Hematopoietic multipotent progenitor cell treated with erythropoietin and hydrocortisone succinate and interleukin-3 and kit ligand, for 15 days (in vitro differentiated cells): ENCODE data around the gene POLQ.
"Not testable (repeated sequence)": the region's sequence is repeated elsewhere in the genome, so short reads cannot be mapped to it uniquely, and the experiment has no call there.

Source experiments
- DNase-seq: peaks from one replicate; pipeline ENCODE4 v3.0.0-alpha.2; 2015; ENCODE audit warnings: low spot score

Gene POLQ

DNA sequence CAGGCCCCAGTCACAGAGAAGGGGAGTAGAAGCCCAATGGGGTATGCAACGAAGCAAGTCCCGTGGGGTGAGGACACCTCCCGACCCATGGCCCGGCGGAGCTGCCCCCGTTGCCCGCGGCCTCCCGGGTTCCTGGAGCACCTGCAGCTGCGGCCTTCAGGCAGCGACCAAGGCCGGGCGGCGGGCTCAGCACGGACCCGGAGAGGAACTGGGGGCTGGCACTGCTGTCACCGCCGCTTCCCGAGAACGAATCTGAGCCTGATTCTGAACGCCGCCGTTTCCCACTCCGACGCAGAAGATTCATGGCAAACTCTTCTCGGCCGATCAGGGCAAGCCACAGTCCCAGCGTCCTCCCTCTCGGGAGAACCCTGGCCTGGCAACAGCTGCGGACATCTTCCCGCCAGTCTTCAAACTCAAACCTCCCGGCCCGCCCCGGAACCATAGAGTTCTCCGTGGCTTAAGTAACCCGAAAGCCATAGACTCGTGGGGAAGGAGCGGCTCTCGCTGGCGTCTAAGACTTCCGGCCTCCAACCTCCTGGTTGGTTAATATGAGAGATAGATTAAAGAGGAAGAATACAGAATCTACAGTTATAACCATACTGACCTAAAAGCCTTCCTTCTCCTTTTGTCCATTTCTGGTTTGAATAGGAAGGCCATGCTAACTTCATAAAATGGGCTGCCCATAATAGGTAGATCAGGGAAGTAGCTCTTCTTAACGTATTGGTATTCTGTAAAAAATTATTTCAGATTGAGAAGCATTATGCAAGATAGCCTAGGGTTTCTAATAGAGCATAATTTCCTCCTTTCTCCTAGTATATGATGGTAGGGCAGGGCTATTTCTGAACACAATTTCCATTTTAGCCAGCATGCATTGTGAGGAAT is at the start of gene POLQ:
Gene POLQ (minus strand): TSS at position 415 of the 882 bp plus-strand sequence. CDS start 111 bp downstream, at position 304.
- peak; percentile 92 for DNase-seq

DNA sequence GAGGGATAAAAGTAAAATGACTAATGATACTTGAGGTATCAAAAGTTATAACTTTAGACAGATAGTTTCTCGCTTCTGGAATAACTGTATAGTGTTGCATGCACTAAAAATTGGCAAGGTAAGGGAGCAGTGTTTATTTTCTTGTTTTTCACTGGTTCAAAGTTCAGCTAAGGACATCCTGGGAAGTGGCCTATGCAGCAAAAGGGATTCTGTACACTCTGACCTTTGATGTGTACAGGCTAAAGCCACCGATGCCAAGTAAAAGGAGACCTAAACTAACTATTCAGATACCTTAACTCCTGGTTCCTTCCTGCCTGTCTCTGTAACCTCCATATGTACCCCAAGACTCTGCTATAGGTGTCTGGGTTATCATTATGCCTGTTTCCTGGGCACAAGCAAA is 49.1 kb upstream of the POLQ start:
- no peak for DNase-seq

DNA sequence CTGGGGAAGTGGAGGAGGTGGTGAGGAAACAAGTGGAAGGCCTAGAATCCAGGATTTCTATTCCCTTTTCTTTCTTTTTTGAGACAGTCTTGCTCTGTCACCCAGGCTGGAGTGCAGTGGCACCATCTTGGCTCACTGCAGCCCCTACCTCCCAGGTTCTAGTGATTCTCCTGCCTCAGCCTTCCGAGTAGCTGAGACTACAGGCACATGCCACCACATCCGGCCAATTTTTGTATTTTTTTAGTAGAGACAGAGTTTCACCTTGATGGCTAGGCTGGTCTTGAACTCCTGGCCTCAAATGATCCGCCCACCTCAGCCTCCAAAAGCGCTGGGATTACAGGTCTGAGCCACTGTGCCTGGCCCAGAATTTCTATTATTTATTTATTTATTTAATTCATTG is 48.0 kb upstream of the POLQ start:
- DNase-seq: not testable (repeated sequence)

DNA sequence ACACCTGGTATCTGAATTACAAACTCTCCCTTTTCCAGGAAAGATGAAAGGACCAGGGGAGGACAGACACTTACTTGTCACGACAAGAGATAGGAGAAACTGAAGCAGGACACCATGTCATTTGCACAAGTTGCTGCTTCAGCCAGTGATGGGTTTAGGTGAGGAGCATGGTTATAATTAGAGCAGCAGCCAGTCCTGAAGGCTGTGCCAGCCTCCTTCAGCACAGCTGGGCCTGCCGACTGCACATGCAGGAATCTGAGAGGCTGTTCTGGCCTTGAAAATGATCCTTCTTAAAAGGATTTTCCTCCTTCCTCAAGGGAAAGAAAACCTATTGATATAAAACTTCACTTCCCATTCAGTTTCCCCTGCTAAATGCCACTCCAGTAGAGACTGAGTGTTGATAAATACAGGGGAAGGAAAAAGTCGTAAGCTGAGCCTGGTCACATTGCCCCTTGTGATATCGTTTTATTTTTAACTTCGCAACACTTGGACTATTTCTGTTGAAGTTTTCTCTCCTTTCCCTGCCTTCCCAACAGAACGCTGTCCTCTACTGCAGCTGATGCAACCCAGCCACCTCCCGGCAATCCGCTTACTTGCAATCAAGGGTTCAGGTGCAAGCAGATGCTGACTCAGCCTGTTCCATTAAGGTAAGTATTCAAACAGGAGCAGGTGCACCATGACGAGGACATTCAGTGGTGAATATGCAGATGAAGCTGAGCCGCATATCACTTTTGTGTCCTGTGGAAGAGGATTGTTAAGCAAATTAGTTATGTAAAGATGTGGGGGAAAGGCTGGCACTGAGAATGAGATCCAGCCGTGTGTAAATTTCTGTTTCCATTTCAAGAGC is 47.3 kb upstream of the POLQ start, which contains the start of gene FBXO40:
Gene FBXO40 (plus strand): TSS at position 524 of the 847 bp plus-strand sequence. CDS start 27,197 bp downstream, outside the sequence.
- no peak for DNase-seq

DNA sequence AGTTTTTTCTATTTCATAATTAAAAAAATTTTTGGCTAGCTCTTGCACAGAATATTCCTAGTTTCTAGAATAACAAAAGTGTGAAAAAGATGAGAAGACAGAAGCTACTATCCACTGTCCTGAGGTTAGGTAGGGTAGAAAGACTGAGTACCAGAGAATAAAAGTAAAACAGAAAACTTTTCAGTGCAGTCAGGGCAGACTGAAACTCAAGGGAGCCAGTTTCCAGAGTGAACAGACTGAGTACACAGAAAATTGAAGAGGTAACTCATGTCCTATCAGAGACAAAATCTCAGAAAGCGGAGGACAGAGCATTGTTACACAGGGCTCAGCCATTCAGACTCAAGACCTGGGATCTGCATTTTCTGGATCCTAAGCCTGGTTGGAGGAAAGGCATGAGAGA is 38.6 kb upstream of the POLQ start:
- DNase-seq: no peak

DNA sequence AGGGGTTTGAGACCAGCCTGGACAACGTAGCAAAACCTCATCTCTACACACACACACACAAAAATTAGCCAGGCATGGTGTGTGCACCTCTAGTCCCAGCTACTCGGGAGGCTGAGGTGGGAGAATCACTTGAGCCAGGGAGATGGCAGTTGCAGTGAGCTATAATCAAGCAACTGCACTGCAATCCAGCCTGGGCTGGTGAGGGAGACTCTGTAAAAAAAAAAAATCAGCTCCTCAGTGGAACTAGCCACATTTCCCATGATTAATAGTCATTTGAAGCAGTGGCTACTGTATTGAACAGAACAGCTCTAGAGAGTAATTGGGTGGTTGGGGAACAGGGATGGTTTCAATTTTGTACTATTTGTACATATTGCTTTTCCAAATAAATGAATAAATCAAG is 35.9 kb upstream of the POLQ start:
- DNase-seq: no peak

DNA sequence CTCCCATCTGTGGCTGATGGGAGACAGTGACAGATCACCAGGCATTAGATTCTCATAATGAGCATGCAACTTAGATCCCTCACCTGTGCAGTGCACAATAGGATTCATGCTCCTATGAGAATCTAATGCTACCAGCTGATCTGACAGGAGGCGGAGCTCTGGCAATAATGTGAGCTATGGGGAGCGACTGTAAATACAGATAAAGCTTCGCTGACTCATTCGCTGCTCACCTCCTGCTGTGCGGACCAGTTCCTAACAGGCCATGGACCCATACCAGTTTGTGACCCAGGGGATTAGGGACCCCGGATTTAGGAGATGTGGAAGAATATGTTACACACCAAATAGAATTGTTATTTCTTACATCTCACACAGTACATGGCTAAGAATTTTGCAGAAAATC is 28.7 kb upstream of the POLQ start:
- peak; percentile 38 for DNase-seq

DNA sequence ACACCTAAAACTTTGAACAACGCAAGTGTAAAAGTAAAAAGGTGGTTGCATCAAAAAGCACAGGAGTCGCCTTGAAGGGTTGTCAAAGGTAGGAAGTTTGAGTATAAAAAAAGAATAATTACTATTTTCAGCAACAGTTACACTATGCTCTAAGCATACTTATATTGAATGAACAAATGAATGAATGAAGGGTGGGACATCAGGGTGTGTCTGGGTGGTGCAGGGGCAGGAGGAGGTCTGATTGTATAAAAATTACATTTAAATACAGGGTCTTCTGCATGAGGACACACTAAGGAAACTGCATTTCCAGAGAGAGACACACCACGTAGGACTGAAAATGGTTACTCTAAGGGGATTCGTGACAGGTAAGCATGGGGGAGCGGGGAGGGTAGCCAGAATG is 21.9 kb upstream of the POLQ start, which contains the start of gene ARGFX:
Gene ARGFX (plus strand): TSS at position 301 of the 400 bp plus-strand sequence. CDS start 2,765 bp downstream, outside the sequence.
- no peak for DNase-seq

DNA sequence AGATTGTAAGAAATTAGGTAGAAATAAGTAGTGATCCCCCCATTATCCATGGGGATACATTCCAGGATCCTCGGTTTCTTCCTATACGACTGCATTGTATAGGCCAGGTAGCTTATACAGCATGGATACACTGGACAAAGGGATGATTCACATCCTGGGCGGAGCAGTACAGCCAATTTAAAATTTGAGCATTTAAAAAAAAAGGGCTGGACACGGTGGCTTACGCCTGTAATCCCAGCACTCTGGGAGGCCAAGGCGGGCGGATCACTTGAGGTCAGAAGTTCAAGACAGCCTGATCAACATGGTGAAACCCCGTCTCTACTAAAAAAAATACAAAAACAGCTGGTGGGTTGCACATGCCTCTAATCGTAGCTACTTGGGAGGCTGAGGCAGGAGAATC is 21.0 kb upstream of the POLQ start:
- DNase-seq: no peak

DNA sequence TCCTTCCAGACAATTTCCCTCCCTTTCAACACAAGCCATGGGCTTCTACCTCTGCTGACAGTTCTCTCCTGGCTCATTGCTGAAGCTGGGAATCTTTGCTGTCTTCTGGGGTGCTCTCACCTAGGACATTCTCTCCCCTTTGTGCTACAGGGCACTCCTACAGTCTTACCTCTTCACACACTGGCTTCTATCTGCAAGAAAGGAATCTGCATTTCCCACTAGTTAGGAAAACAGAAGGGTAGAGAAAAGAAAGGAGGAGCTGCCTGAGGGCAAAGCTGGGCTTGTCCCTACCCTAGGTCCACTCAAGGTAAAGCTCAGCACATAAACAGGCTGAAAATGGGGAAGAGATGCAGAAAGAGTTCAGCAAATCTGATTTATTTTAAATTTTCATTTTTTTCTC is 16.4 kb upstream of the POLQ start:
- DNase-seq: no peak

DNA sequence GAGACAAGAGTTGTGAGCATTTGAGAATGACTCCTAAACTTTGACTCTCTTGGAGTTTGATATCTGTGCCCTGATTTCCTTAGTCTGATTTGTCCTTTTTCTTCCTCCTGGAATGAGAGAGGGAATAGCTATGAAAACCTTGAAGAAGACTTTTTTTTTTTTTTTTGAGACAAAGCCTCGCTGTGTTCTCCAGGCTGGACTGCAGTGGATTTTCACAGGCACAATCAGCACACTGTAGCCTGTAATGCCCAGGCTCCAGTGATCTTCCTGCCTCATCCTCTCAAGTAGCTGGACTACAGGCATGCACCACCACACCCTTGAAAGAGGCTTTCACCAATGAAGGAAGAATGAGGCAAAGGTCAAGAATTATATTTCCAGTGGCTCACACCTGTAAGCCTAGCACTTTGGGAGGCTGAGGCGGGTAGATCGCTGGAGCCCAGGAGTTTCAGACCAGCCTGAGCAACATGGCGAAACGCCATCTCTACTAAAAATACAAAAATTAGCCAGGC is 11.7 kb upstream of the POLQ start:
- DNase-seq: no peak

DNA sequence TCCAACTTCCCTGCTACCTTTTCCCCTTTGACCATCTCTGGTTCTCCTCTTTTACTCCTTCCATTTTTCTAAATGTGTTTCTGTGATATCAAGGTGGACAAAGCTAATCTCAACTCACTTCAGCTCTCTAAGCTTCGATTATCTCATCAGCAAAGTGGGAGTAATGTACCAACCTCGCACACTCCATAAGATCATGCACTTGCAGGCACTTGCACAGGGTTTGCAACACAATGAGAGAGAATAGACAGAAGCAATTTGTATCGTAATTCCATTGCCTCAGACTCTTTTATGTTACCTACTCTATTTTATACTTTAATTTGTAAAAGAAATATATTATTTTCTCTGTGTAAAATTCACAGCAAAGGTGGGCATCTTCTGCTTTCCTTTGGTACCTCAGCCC is 7.0 kb upstream of the POLQ start:
- DNase-seq: no peak

DNA sequence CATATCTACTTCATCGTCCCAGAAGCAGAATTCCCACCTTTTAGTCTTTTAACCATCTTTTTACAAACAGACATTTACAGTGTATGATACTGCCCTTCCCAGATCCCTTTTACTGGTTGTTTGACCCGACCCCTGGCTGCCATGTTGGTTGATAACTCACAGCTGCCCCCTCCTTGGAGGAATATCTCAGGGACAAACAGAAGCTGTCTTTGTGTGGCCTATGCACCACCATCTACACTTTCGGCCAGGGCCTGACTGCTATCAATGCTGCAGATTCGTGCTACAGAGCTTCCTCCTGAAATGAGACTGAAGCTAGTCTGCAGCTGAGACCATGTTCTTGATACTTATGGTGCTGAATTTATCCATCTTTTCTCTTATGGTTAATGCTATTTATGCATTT is 6.6 kb upstream of the POLQ start:
- DNase-seq: no peak

DNA sequence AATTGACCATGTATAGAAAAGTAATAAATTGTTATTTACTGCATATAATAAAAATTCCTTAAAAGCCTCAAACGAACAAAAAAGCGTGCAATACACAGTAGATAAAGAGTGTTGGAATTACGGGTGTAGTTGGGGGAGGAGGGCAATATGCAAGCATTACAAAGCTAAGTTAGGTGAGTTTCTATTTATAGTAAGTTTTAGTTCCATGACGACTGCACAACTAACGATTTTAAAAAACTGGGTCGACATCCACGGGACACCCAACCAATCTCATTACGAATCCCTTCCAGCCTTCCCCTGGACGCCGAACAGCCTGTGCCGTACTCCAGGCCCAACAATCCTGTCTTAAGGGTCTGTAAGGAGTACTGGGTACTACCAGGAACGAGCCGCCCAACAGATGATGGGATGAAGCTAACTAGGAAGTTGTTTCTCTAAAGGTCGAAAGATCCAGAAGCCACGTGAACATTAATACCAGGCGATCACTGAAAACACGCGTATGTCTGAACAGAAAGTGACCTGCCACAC is 677 bp downstream of the POLQ start:
- peak; percentile 14 for DNase-seq

DNA sequence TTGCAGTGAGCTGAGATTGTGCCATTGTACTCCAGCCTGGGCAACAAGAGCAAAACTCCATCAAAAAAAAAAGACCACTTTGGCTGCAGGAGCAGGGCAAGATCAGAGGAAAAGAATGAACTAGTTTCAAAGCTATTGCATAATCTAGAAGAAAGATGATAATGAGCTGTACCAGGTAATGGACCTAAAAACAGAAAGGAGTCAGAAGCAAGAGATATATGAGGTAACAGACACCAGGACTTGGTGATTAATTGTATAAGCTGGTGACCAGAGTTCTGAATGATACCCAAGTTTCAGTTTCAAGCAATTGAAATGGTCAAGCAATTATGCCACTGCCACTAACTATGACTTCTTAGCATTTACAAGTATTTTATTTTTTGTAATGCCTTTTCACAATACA is 2.9 kb downstream of the POLQ start:
- no peak for DNase-seq

DNA sequence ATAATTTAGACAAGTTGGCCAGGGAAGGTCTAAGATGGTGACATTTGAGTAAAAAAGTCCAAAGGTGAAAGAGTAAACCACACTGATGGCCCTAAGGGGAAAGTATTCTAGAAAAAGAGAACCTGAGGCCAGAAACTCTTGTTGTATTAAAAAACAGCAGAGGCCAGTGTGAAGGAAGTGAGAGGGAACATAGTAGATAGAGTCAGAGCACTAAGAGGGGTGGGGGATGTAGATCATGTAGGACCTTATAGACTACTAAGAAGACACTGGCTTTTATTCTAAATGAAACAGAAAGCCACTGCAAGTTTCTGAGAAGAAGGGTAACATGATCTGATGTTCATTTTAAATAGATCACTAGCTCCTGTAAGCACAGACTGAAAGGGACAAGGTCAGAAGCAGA is 14.5 kb downstream of the POLQ start:
- DNase-seq: no peak

DNA sequence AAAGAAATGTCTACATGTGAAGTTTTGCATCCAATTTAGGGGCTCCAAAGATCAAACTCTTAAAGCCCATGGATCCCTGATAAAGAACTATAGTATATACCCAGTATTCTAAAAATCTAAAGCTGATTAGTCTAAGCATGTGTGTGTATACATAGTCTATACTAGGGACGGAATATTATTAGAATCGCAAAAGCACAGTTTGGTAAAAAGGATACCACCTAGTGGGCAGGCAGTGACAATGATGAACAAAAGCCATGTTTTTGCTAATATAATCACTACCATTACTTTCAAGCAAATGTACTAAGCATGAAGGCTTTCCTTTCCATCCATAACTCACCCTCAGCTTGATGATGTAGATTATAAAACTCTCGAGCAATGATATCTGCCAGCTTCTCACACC is 16.5 kb downstream of the POLQ start:
- DNase-seq: no peak

DNA sequence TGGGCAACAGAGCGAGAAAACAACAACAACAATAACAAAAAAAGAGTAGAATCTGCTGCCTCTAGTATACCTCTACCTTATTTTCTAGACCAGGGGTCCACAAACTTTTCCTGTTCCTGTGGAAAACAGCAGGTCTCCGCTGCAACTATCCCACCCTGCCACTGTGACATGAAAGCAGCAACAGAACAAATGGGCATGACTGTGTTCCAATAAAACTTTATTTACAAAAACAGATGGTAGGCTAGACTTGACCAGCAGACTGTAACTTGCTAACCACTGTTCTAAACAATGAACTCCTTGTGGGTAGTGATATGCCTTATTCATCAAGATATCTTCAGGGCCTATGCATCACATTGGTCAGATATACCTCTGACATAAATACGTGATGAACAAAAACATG is 25.3 kb downstream of the POLQ start:
- no peak for DNase-seq

DNA sequence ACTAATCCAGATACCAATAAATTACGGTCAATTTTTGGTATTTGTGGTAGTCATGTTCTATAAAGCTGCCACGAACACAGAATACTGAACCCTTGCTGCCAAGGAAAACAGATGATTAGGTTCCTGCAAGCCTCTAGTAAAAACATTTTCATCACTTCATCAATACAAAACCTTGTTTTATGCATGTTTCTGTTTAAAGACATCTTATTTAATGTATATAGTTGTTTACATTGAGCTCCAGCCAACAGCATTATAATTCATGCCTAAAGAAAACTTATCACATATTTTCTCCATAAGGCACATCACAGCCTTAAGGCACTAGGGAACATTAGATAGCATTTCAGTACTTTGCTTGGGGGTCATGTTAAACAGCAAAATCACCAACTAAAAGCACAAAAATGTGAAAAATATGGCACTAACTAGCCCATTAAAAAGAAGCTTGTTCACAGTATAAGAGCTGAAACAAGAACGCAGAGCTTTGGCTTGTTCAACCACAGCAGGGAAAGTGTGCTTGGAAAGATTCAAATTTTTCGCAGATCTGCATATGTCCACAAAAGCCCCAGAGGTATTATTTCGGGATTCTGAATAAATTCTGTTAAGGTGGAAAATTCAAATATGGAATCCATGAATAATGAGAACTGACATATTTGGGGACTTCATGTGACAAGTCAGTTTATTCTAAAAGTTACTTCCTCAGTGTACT is 27.7 kb downstream of the POLQ start:
- no peak for DNase-seq

DNA sequence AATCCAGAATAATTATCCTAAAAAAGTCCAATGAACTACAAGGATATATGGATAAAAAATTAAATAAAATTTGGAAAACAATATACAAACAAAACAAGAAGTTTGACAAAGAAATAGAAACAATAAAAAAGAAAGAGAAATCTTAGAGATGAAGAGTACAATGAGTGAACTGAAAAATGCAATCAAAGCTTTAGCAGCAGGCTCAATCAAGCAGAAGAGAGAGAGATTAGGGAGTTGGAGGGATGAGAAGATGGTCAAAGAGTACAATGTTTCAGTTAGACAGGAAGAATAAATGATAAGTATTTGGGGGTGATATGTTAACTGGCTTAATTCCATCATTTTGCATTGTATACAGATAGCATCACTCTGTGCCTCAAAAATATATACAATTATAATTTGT is 29.9 kb downstream of the POLQ start:
- no peak for DNase-seq

DNA sequence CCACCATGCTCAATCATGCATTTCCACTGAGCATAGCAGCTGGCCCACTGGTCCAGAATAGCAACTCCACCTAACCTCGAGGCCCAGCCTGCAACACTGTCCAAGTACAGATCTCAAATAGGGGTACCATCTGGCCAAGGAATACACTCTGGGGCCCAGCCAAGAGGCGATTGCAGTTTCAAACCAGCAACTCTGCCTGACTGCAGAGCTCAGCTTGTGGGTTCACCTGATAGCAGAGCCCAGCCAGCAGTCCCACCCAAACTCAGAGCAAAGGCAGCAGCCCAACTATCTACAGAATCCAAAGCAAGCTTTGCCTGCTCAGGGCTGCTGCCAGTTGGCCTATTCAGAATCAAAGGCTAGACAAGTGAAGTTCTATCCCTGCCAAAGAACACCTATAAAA is 30.5 kb downstream of the POLQ start:
- DNase-seq: peak; percentile 65

DNA sequence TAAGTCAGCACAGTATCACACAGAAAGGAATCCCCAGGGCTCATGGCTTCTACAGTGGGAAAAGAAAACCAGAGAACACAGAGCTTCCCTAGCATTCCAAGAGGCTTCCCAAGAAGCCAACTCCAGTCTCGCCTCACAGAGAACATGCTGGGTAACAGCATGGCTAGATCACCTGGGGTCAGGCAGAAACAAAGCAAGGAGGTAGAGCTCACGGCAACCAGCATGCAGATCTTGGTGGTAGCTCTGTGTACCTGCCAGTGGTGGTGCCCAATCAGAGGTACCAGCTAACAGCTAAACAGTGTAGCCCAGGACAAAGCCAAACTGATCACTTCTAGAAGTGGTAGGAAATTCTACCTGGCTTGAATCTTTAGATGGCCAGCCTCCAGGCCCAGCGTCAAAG is 31.3 kb downstream of the POLQ start:
- no peak for DNase-seq
